Mucosa of descending colon (tissue), 3 donors: ENCODE results near the gene ZNF107. TPM values are rescaled to one million over a fixed set of nuclear protein-coding genes. Genes with fewer than 3 reads are reported as not detected.

Source experiments
- ATAC-seq: fragments of 200-7000 bp; cut with Tn5 transposase; one replicate; pipeline ENCODE4 v1.9.1; 2020; ENCODE audit warnings: mild to moderate bottlenecking, moderate library complexity
- DNase-seq, 3 donors: peaks; one replicate each; pipeline ENCODE4 v3.0.0-alpha.2; 2020
- H3K36me3 ChIP-seq: fragments of 200-600 bp; one replicate; pipeline ENCODE4 v1.8.0; 2021; ENCODE audit warnings: low read depth, mild to moderate bottlenecking
- H3K4me1 ChIP-seq: fragments of 200-600 bp; one replicate; pipeline ENCODE4 v1.8.0; 2021; ENCODE audit warnings: low read depth, mild to moderate bottlenecking
- H3K4me3 ChIP-seq: fragments of 200-600 bp; one replicate; pipeline ENCODE4 v1.8.0; 2021; ENCODE audit warnings: mild to moderate bottlenecking
- H3K9me3 ChIP-seq: fragments of 200-600 bp; one replicate; pipeline ENCODE4 v1.8.0; 2021; ENCODE audit warnings: mild to moderate bottlenecking
- intact Hi-C, 2 donors: fragments of 100-400 bp; cut with DNase I in 1 of 2; cut with micrococcal nuclease in 1 of 2; formaldehyde crosslinking; loops; one replicate each; pipeline versions ENCODE4 v1.11.0 to v1.11.1; 2022; cut with DNase I, micrococcal nuclease
- total RNA-seq, 3 donors: library from RNA; stranded (reverse); fragmentation: NEBNext Ultra II Directional in 2 of 3; extraction: Animal tissue kit (Norgen Biotek cat#: 25700) in 2 of 3; gene quantifications; one replicate each; pipeline versions ENCODE4 v1.2.1 to v1.2.4, GENCODE V29; 2021 to 2023
- TF ChIP-seq, protein P1 (sequence below): fragments of 200-600 bp; IDR thresholded peaks from one replicate; pipeline ENCODE4 v1.8.0; 2022; ENCODE audit warnings: antibody characterized with exemption, mild to moderate bottlenecking
- donor health status: DM: no; HTN: no; CAD: no; lungs with moderate emphysema.
- donor health status: DM: no; HTN: no; CAD: no.
- donor health status: DM: no; HTN: yes; CAD: no.

The ZNF107 gene
- total RNA-seq, 3 donors from 2014 or later, result 3.1 to 6.0 (median 5.0) TPM

DNA sequence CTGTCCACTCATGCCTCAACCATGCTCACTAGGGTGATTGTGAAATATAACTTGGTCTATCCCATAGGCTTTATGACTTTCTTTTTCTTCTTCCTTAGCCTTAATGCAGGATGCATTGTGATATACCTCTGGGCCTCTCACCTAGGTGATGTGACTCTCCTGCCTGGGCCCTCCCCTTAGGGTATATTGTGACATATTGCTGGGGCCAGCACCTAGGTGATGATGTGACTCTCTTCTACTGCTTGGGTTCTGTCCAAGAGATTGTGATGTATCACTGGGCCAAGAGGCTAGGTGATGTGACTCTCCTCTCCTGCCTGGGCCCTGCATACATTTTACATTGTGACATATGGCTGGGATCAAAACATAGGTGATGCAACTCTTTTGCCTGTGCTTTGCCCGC lies 14.7 kb upstream of the ZNF107 start:
- Histone ChIP-seq H3K36me3 (no peaks in the 10 kb centered on the region), H3K9me3 (no peaks in the 10 kb centered on the region), H3K4me3 (no peak overlapping the region), H3K4me1 (no peaks in the 10 kb centered on the region)
- ATAC-seq (no peak), DNase-seq (no peak)
- intact Hi-C loops, result no loop called here
- TF ChIP-seq, protein P1, sequence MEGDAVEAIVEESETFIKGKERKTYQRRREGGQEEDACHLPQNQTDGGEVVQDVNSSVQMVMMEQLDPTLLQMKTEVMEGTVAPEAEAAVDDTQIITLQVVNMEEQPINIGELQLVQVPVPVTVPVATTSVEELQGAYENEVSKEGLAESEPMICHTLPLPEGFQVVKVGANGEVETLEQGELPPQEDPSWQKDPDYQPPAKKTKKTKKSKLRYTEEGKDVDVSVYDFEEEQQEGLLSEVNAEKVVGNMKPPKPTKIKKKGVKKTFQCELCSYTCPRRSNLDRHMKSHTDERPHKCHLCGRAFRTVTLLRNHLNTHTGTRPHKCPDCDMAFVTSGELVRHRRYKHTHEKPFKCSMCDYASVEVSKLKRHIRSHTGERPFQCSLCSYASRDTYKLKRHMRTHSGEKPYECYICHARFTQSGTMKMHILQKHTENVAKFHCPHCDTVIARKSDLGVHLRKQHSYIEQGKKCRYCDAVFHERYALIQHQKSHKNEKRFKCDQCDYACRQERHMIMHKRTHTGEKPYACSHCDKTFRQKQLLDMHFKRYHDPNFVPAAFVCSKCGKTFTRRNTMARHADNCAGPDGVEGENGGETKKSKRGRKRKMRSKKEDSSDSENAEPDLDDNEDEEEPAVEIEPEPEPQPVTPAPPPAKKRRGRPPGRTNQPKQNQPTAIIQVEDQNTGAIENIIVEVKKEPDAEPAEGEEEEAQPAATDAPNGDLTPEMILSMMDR, result no peak

DNA sequence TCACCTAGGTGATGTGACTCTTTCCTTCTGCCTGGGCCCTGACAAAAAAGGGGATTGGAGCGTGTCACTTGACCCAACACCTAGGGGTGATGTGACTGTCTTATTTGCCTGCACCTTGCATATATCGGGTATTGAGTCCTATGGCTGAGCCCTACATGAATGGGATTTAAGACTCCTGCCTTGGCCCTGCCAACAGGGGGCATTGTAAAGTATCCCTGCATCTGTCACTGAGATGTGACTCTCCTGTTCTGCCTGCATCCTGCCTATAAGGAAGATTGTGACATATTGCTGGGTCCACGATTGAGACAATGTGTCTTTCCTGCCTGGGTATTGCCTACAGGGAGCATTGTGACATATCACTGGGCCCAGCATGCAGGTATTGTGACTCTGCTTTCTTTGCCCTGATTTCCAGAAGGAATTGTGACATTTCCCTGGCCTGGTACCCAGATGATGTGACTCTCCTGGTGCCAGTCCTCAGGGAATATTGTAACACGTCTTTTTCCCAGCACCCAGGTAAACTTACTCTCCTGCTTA lies 14.2 kb upstream of the ZNF107 start:
- no peak overlapping the region for H3K4me3 ChIP-seq
- intact Hi-C loops, result no loop called here
- ATAC-seq, result no peak

DNA sequence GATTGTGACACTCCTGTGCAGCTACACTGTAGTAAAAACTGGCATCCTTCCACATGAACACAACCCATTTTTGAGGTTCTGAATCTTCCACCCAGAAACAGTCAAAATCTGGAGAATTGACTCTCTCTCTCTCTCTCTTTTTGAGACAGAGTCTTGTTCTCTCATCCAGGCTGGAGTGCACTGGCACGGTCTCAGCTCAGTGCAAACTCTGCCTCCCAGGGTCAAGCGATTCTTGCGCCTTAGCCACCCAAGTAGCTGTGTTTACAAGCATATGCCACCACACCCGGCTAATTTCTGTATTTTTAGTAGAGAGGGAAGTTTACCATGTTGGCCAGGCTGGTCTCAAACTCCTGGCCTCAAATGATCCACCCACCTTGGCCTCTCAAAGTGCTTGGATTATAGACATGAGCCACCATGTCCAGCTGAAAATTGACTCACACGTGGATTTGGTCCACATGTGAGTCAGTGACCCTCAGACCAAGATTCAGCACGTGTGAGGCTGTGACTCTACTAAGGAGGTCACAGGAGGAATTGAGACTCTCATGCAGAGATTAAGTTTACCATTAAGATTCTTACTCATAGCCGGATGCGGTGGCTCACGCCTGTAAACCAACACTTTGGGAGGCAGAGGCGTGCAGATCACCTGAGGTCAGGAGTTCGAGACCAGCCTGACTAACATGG lies 12.1 kb upstream of the ZNF107 start:
- Histone ChIP-seq H3K36me3 (no peaks in the 10 kb centered on the region), H3K4me3 (no peak overlapping the region), H3K4me1 (no peaks in the 10 kb centered on the region), H3K9me3 (no peaks in the 10 kb centered on the region)
- TF ChIP-seq, protein P1, result no peak
- ATAC-seq, result no peak
- intact Hi-C loops, result no loop called here
- no peak for DNase-seq

More for the DNA sequence above, 14.2 kb upstream of the ZNF107 start:
- DNase-seq, result no peak
- TF ChIP-seq, protein P1, result no peak
- Histone ChIP-seq H3K4me1 (no peaks in the 10 kb centered on the region), H3K9me3 (no peaks in the 10 kb centered on the region), H3K36me3 (no peaks in the 10 kb centered on the region)

DNA sequence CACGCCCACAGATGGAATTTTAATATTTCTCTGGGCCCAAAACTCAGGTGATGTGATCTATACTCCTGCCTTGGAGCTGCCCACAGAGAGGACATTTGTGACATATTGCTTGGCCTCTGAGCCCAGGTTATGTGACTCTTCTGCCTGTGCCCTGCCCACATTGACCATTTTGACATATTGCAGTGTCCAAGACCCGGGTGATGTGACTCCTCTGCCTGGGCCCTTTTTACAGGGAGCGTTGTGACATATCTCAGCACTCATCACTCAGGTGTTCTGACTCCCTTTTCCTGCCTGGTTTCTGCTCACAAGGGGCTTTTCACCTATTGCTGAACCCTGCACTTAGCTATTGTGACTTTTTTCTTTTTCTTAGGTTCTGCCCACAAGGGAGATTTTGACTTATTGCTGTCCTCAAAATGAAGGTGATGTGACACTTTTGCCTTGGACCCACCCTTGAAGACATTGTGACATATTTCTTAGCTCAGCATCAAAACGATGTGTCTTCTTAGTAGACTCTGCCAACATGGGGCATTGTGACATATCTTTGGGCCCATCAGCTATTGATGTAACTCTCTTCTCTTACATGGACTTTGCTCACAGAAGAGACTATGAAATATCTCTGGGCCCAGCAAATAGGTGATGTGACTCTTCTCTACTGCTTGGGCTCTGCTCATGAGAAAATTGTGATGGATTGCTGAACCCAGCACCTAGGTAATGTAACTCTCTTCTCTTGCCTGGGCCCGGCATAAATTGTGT lies 11.0 kb upstream of the ZNF107 start:
- intact Hi-C loops, result no loop called here
- Histone ChIP-seq H3K9me3 (no peaks in the 10 kb centered on the region), H3K36me3 (no peaks in the 10 kb centered on the region), H3K4me1 (no peaks in the 10 kb centered on the region), H3K4me3 (no peak overlapping the region)
- DNase-seq, result no peak
- ATAC-seq, result no peak
- TF ChIP-seq, protein P1, result no peak

DNA sequence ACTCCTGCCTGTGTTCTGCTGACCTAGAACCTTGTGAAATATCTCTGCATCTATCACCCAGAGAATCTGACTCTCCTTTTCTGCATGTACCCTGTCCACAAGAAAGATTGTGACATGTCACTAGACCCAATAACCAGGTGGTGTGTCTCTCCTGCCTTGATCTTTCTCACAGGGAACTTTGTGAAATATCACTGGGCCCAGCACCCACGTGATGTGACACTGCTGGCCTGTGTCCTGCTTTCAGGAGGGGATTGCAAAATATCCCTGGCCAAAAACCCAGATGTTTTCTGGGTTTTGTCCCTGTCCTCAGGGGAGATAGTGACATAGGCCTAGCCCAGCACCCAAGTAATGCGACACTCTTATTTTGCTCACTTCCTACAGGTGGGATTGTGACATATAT lies 10.1 kb upstream of the ZNF107 start:
- H3K4me1 ChIP-seq, result no peaks in the 10 kb centered on the region
- no peaks in the 10 kb centered on the region for H3K9me3 ChIP-seq
- TF ChIP-seq, protein P1, result no peak
- intact Hi-C loops, result no loop called here
- DNase-seq (no peak), ATAC-seq (no peak)
- no peak overlapping the region for H3K4me3 ChIP-seq
- H3K36me3 ChIP-seq, result no peaks in the 10 kb centered on the region
